ENCODE measurements around the gene SCRT2.
A peak's percentile ranks its signal among the peaks of the same experiment; 100 is the strongest.
"Not testable (repeated sequence)": the region's sequence is repeated elsewhere in the genome, so short reads cannot be mapped to it uniquely, and the experiment has no call there.

Gene SCRT2

GRCh38 chr20:675453-676314 lies at the start of gene SCRT2:
Gene SCRT2 (minus strand): TSS chr20:675802. CDS start chr20:675601, 201 bp downstream.
- no peak for DNase-seq

GRCh38 chr20:724797-725196 lies 49.2 kb upstream of the SCRT2 start:
- not testable (repeated sequence) for DNase-seq

- no peak for DNase-seq
Observed at GRCh38 chr20:723756-724155, 48.2 kb upstream of the SCRT2 start.

- no peak for DNase-seq
Observed at GRCh38 chr20:722822-723644, 47.4 kb upstream of the SCRT2 start.

GRCh38 chr20:721876-722275 lies 46.3 kb upstream of the SCRT2 start:
- DNase-seq, result no peak

- no peak for DNase-seq
Observed at GRCh38 chr20:719816-720215, 44.2 kb upstream of the SCRT2 start.

- DNase-seq, result no peak
Observed at GRCh38 chr20:719068-719467, 43.5 kb upstream of the SCRT2 start.

GRCh38 chr20:717832-718231 lies 42.2 kb upstream of the SCRT2 start:
- no peak for DNase-seq

- DNase-seq, result no peak
Observed at GRCh38 chr20:717271-717670, 41.7 kb upstream of the SCRT2 start.

- DNase-seq, result no peak
Observed at GRCh38 chr20:714453-714852, 38.9 kb upstream of the SCRT2 start.

- no peak for DNase-seq
Observed at GRCh38 chr20:711576-711975, 36.0 kb upstream of the SCRT2 start.

- no peak for DNase-seq
Observed at GRCh38 chr20:710780-711450, 35.3 kb upstream of the SCRT2 start.

GRCh38 chr20:709991-710779 lies 34.6 kb upstream of the SCRT2 start:
- DNase-seq, result peak; percentile 2

- peak; percentile 60 for DNase-seq
Observed at GRCh38 chr20:709423-709822, 33.8 kb upstream of the SCRT2 start.

GRCh38 chr20:708956-709355 lies 33.4 kb upstream of the SCRT2 start:
- no peak for DNase-seq

GRCh38 chr20:707451-708110 lies 32.0 kb upstream of the SCRT2 start:
- DNase-seq, result no peak

GRCh38 chr20:706366-706885 lies 30.8 kb upstream of the SCRT2 start:
- DNase-seq, result no peak

GRCh38 chr20:704726-705125 lies 29.1 kb upstream of the SCRT2 start:
- DNase-seq, result no peak

GRCh38 chr20:703426-703825 lies 27.8 kb upstream of the SCRT2 start:
- DNase-seq, result no peak

- DNase-seq, result no peak
Observed at GRCh38 chr20:703006-703405, 27.4 kb upstream of the SCRT2 start.

GRCh38 chr20:701401-702129 lies 26.0 kb upstream of the SCRT2 start:
- no peak for DNase-seq
